DND-41 (cell line): Measurements from ENCODE around the gene RPL6.

Experiments
- ATAC-seq: fragments of 200-7000 bp; cut with Tn5 transposase; 3 replicates; pipeline ENCODE4 v1.9.1; 2021; ENCODE audit warnings: low read depth; ENCODE audit not compliant: insufficient read depth
- DNase-seq: peaks from one replicate; pipeline ENCODE4 v3.0.0-alpha.2; 2020
- H2AFZ ChIP-seq: 2 replicates; pipeline ENCODE4 v1.6.0; 2012; ENCODE audit warnings: low read depth, low read length
- H3K27ac ChIP-seq: 2 replicates; pipeline ENCODE4 v1.5.1; 2012; ENCODE audit warnings: low read length, inconsistent platforms
- H3K27me3 ChIP-seq: fragments of 200-600 bp; sonication (generic); 2 replicates; pipeline ENCODE4 v1.6.0; 2012; ENCODE audit warnings: low read length, mild to moderate bottlenecking, inconsistent platforms; ENCODE audit not compliant: insufficient read depth, poor library complexity
- H3K36me3 ChIP-seq: 2 replicates; pipeline ENCODE4 v1.5.1; 2012; ENCODE audit warnings: low read length, inconsistent platforms; ENCODE audit not compliant: insufficient read depth
- H3K4me1 ChIP-seq: 2 replicates; pipeline ENCODE4 v1.5.1; 2012; ENCODE audit warnings: mild to moderate bottlenecking, low read length; ENCODE audit not compliant: insufficient read depth
- H3K4me2 ChIP-seq: 2 replicates; pipeline ENCODE4 v1.6.0; 2012; ENCODE audit warnings: mild to moderate bottlenecking, moderate library complexity, low read length, inconsistent platforms; ENCODE audit not compliant: insufficient read depth
- H3K4me3 ChIP-seq, 2 experiments: fragments of 200-600 bp in 1 of 2; shearing (Covaris generic) in 1 of 2; 2 replicates each; pipeline ENCODE4 v1.5.1; 2012 to 2016; ENCODE audit warnings: inconsistent platforms in 2 of 2, low read length in 2 of 2, mild to moderate bottlenecking in 2 of 2, low read depth in 1 of 2, moderate library complexity in 1 of 2
- H3K79me2 ChIP-seq: 2 replicates; pipeline ENCODE4 v1.6.0; 2012; ENCODE audit warnings: low read length, inconsistent platforms; ENCODE audit not compliant: insufficient read depth
- H3K9ac ChIP-seq: 2 replicates; pipeline ENCODE4 v1.6.0; 2012; ENCODE audit warnings: low read depth, mild to moderate bottlenecking, inconsistent platforms, low read length, moderate library complexity
- H3K9me3 ChIP-seq: 2 replicates; pipeline ENCODE4 v1.5.1; 2012; ENCODE audit warnings: low read length, moderate library complexity, mild to moderate bottlenecking, inconsistent platforms; ENCODE audit not compliant: insufficient read depth, severe bottlenecking
- H4K20me1 ChIP-seq: 2 replicates; pipeline ENCODE4 v1.6.0; 2012; ENCODE audit warnings: low read length; ENCODE audit not compliant: insufficient read depth
- EZH2 ChIP-seq: IDR thresholded peaks from 3 replicates; pipeline ENCODE4 v1.6.1; 2012; ENCODE audit warnings: borderline replicate concordance, low read depth, mild to moderate bottlenecking, moderate library complexity, low read length, inconsistent platforms; ENCODE audit not compliant: severe bottlenecking
- TF ChIP-seq, protein P1 (sequence below): IDR thresholded peaks from 2 replicates; pipeline ENCODE4 v1.5.1; 2012; ENCODE audit warnings: borderline replicate concordance, low read length, moderate library complexity, mild to moderate bottlenecking; ENCODE audit not compliant: poor library complexity, severe bottlenecking; ENCODE audit errors: extremely low read depth

RPL6 gene

DNA sequence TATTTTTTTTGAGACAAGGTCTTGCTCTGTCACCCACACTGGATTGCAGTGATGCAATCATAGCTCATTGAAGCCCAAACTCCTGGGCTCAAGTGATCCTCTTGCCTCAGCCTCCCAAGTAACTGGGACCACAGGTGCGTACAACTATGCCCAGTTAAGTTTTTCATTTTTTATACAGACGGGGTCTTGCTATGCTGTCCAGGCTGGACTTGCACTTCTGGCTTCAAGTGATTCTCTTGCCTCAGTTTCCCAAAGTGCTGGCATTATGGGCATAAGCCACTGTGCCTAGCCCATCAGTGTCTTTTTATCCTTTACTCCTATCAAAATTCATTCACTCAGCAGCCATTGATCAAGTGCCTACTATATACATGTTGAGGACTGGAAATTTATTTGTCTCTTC lies 18.4 kb upstream of the RPL6 start:
- DNase-seq: no peak

DNA sequence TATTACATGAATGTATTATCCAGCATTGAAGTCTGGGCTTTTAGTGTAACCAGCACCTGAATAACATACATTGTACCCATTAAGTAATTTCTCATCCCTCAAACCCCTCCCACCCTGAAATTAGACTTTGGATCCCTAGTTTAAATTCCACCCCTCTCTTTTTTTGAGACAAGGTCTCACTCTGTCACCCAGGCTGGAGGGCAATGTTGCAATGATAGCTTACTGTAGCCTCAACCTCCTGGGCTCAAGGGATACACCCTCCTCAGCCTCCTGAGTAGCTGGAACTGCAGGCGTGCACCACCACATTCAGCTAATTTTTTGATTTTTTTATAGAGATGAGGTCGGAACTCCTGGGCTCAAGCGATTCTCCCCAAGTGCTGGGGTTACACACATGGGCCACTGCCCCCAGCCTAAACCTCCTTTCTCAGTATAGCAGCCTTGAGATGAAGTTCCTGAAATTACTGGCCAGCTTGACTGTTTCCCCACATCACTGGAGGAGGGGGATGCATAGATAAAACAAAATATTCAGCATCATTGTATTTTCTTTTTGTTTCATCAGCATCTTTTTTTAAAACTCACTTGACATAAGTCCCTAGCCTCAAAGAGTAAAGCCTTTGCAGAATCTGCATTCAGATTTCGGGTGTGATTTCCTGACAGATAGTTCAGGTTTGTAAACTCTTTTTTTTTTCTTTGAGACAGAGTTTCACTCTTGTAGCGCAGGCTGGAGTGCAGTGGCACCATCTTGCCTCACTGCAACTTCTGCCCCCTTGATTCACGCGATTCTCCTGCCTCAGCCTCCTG lies 16.4 kb upstream of the RPL6 start:
- Histone ChIP-seq H4K20me1 (peaks cover 54% of the 10 kb centered on the region; the same call in 1 of the 2 replicates), H3K27ac (no peak overlapping the region), H3K4me3 (no peak overlapping the region), H3K4me1 (peaks cover 16% of the 10 kb centered on the region), H3K9ac (no peak overlapping the region), H3K4me2 (no peak overlapping the region), H3K27me3 (no peaks in the 10 kb centered on the region), H3K79me2 (peaks cover 96% of the 10 kb centered on the region), H3K36me3 (peaks cover 14% of the 10 kb centered on the region; the same call in 1 of the 2 replicates), H3K9me3 (no peaks in the 10 kb centered on the region), H2AFZ (no peak overlapping the region)
- DNase-seq (no peak), ATAC-seq (no peak)
- TF ChIP-seq EZH2: no peak

More for the DNA sequence above, 18.4 kb upstream of the RPL6 start:
- peaks cover 96% of the 10 kb centered on the region for H3K79me2 ChIP-seq
- H3K4me3 ChIP-seq: no peak overlapping the region
- peaks cover 15% of the 10 kb centered on the region; the same call in 1 of the 2 replicates for H3K36me3 ChIP-seq
- no peak overlapping the region for H3K27ac ChIP-seq
- H3K9ac ChIP-seq: no peak overlapping the region
- H3K4me2 ChIP-seq: no peak overlapping the region
- TF ChIP-seq, protein P1, sequence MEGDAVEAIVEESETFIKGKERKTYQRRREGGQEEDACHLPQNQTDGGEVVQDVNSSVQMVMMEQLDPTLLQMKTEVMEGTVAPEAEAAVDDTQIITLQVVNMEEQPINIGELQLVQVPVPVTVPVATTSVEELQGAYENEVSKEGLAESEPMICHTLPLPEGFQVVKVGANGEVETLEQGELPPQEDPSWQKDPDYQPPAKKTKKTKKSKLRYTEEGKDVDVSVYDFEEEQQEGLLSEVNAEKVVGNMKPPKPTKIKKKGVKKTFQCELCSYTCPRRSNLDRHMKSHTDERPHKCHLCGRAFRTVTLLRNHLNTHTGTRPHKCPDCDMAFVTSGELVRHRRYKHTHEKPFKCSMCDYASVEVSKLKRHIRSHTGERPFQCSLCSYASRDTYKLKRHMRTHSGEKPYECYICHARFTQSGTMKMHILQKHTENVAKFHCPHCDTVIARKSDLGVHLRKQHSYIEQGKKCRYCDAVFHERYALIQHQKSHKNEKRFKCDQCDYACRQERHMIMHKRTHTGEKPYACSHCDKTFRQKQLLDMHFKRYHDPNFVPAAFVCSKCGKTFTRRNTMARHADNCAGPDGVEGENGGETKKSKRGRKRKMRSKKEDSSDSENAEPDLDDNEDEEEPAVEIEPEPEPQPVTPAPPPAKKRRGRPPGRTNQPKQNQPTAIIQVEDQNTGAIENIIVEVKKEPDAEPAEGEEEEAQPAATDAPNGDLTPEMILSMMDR: no peak
- TF ChIP-seq EZH2: no peak
- H3K4me1 ChIP-seq: peaks cover 6% of the 10 kb centered on the region; the same call in 1 of the 2 replicates
- no peak for ATAC-seq
- no peak overlapping the region for H2AFZ ChIP-seq
- no peaks in the 10 kb centered on the region for H3K9me3 ChIP-seq
- peaks cover 51% of the 10 kb centered on the region; the same call in 1 of the 2 replicates for H4K20me1 ChIP-seq
- no peaks in the 10 kb centered on the region for H3K27me3 ChIP-seq

DNA sequence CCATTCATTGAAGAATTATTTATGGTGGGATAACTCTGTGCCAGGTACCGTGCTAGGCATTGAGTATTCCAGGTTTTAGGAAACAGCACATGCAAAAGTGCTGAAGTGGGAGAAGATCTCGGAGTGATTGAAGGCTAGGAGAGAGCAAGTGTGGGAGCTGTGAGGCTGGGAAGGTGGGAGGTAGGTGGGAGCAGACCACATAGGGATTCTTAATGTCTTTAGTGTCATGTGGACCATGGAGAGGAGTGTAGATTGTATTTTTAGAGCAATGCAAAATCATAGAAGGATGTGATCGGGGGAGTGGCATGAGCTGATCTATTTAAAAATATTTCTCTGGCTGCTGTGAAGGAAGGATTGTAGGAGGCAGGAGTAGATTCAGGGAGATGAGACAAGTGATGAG lies 14.7 kb upstream of the RPL6 start:
- DNase-seq: no peak
- H3K27ac ChIP-seq: no peak overlapping the region
- peaks cover 60% of the 10 kb centered on the region; the same call in 1 of the 2 replicates for H4K20me1 ChIP-seq
- H3K79me2 ChIP-seq: peaks cover 96% of the 10 kb centered on the region
- H3K27me3 ChIP-seq: no peaks in the 10 kb centered on the region
- H3K36me3 ChIP-seq: peaks cover 10% of the 10 kb centered on the region
- no peak overlapping the region for H2AFZ ChIP-seq
- TF ChIP-seq, protein P1: no peak
- no peak for TF ChIP-seq EZH2
- ATAC-seq: no peak
- H3K4me1 ChIP-seq: peaks cover 31% of the 10 kb centered on the region
- no peak overlapping the region for H3K9ac ChIP-seq
- H3K4me2 ChIP-seq: peak overlapping the region; percentile 34; the same call in 1 of the 2 replicates
- no peak overlapping the region for H3K4me3 ChIP-seq
- H3K9me3 ChIP-seq: no peaks in the 10 kb centered on the region

DNA sequence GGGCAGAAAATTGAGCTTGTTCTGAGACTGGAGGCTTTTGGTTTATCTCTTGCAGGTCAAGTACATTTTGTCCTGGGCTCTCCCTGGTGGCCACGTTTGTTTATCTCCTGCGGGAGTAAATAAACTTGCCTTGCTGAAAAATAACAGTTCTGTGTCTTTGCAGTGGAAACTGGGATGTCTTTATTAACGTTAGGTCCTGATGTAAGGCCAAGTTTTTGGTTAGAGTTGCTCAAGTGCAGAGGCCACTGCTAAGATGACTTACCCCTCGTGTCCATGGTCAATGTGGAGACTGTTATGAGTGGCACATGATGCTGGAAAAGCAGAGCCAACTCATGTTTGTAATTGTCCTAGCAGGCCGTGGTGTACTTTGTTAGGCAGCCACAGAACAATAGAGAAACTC lies 13.1 kb upstream of the RPL6 start:
- Histone ChIP-seq H3K27ac (no peak overlapping the region), H4K20me1 (peaks cover 55% of the 10 kb centered on the region; the same call in 1 of the 2 replicates), H3K79me2 (peaks cover 96% of the 10 kb centered on the region), H3K4me2 (peak overlapping the region; percentile 9), H3K4me1 (peaks cover 38% of the 10 kb centered on the region), H3K9me3 (no peaks in the 10 kb centered on the region), H3K36me3 (peaks cover 10% of the 10 kb centered on the region), H3K27me3 (no peaks in the 10 kb centered on the region), H3K9ac (no peak overlapping the region), H3K4me3 (no peak overlapping the region), H2AFZ (no peak overlapping the region)
- ATAC-seq: no peak
- no peak for DNase-seq
- TF ChIP-seq, protein P1: no peak
- no peak for TF ChIP-seq EZH2
